Measurements from ENCODE around the gene ABCB11. TPM values are rescaled to one million over a fixed set of nuclear protein-coding genes. Genes with fewer than 3 reads are reported as not detected.

The ABCB11 gene
- total and polyA plus RNA-seq, 10 of the 15 experiments (the other 5 are each of a cell fraction or from before 2014, with no cell fraction given) = not detected

DNA sequence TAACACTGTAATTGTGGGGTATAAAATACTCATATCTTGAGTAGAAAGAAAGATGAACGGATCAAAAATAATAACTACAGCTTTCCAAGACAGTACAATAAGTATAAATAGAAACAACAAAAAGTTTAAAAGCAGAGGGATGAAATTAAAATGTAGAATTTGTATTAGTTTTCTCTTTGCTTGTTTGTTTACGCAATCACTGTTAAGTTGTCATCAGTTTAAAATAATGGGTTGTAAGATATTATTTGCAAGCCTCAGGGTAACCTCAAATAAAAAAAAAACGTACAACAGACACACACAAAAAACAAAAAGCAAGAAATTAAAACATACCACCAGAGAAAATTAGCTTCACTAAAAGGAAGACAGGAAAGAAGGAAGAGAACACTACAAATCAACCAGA is 18.0 kb upstream of the ABCB11 start (continued):
- TF ChIP-seq MEF2A (IDR thresholded peaks at IDR 0.05; ENCODE audit: insufficient read depth, low read depth, low read length) (no peak), ZBED1 (IDR thresholded peaks at IDR 0.05; ENCODE audit: borderline replicate concordance) (no peak)

- RAD21 ChIA-PET (ENCODE audit: unreplicated experiment) = no interaction called here
- FAIRE-seq (no peak), DNase-seq (ENCODE audit: low read depth, low spot score) (no peak), ATAC-seq (no peak)
- H3K4me2 ChIP-seq (ENCODE audit: control insufficient read depth, insufficient read depth) = no peak overlapping the region
- H3K4me3 ChIP-seq = no peak overlapping the region
- no peaks in the 10 kb centered on the region; the same call in 2 of the 3 replicates for H3K9me3 ChIP-seq (replicated peaks; ENCODE audit: control insufficient read depth, insufficient read depth, low read length)
- CTCF ChIA-PET = no interaction called here
- intact Hi-C loops (cut with micrococcal nuclease; ENCODE audit: unreplicated experiment) = no loop called here
- H4K20me1 ChIP-seq (ENCODE audit: control insufficient read depth, insufficient read depth) = no peaks in the 10 kb centered on the region
- no peaks in the 10 kb centered on the region for H3K36me3 ChIP-seq (ENCODE audit: control insufficient read depth in 2 of 2, insufficient read depth in 2 of 2, low read length in 1 of 2)
- in situ Hi-C loops (cut with MboI) = no loop called here
- H3K79me2 ChIP-seq (ENCODE audit: control insufficient read depth, insufficient read depth, low read length) = no peaks in the 10 kb centered on the region
- POLR2A ChIA-PET = no interaction called here
- H3K27me3 ChIP-seq (replicated peaks in 1 of 2; ENCODE audit: control insufficient read depth in 2 of 2, insufficient read depth in 2 of 2, low read length in 1 of 2) = no peaks in the 10 kb centered on the region
- SMC1A ChIA-PET (ENCODE audit: uncharacterized antibody, unreplicated experiment) = interaction anchor here (0.9 kb wide), 1 partner anchor 17 kb away, joined by 3 read pairs; no protein-coding TSS in a partner anchor
- no peak overlapping the region for H2AFZ ChIP-seq (ENCODE audit: control insufficient read depth, low read depth, low read length)
- WGBS (ENCODE audit: insufficient coverage, insufficient replicate concordance, low lambda C conversion rate, missing lambda C conversion rate) = 32% methylated on average over 2 of the region's 2 CpGs
- BruUV-seq (replicated peaks) = no TSS peak
- H3K27ac ChIP-seq (ENCODE audit: control insufficient read depth, insufficient read depth) = no peak overlapping the region
- H3K9ac ChIP-seq (ENCODE audit: control insufficient read depth, insufficient read depth, low read length) = no peak overlapping the region
- TF ChIP-seq, protein P1, sequence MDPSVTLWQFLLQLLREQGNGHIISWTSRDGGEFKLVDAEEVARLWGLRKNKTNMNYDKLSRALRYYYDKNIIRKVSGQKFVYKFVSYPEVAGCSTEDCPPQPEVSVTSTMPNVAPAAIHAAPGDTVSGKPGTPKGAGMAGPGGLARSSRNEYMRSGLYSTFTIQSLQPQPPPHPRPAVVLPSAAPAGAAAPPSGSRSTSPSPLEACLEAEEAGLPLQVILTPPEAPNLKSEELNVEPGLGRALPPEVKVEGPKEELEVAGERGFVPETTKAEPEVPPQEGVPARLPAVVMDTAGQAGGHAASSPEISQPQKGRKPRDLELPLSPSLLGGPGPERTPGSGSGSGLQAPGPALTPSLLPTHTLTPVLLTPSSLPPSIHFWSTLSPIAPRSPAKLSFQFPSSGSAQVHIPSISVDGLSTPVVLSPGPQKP (IDR thresholded peaks at IDR 0.05; ENCODE audit: low read depth, low read length) = no peak
- TF ChIP-seq NFYB (IDR thresholded peaks at IDR 0.05; ENCODE audit: insufficient read depth, low read depth, low read length) (no peak), EED (IDR thresholded peaks at IDR 0.05; ENCODE audit: low read depth) (no peak), EP300 (IDR thresholded peaks at IDR 0.05; ENCODE audit: borderline replicate concordance in 1 of 2, control insufficient read depth in 1 of 2, low read depth in 2 of 2, low read length in 2 of 2) (no peak)
- H3K4me1 ChIP-seq (ENCODE audit: control insufficient read depth, insufficient read depth, low read length) = no peaks in the 10 kb centered on the region
Measured at GRCh38 chr2:169047256-169048250, 16.4 kb upstream of the ABCB11 start.

Measured in GM12878 (cell line).